IMR-90 (cell line): ENCODE results near the gene KAT6B. TPM values are rescaled to one million over a fixed set of nuclear protein-coding genes. Genes with fewer than 3 reads are reported as not detected.

ENCODE experiments used
- ATAC-seq: fragments of 200-7000 bp; cut with Tn5 transposase; 2 replicates; pipeline ENCODE4 v1.9.1; 2020; ENCODE audit warnings: low read depth, mild to moderate bottlenecking, moderate library complexity
- BruUV-seq: library from RNA; stranded (reverse); fragments of 400-500 nt; replicated peaks from 2 replicates; lab custom pipeline; 2021; lab: Mats Ljungman, UMichigan
- CTCF ChIA-PET: fragments of 300-600 bp; formaldehyde crosslinking; extraction: SDS; loops from one replicate; lab custom pipeline; 2021; ENCODE audit warnings: antibody characterized with exemption; lab: Yijun Ruan, JAX
- POLR2A ChIA-PET: fragments of 300-600 bp; sonication (Branson Sonifier 250); formaldehyde crosslinking; loops from one replicate; lab custom pipeline; 2022; ENCODE audit warnings: antibody characterized with exemption; ENCODE audit not compliant: unreplicated experiment; lab: Charles Lee
- DNase-seq: peaks from one replicate; pipeline ENCODE4 v3.0.0; 2013
- H2AFZ ChIP-seq: replicated peaks from 2 replicates; pipeline ENCODE3; 2013; ENCODE audit warnings: low read length, mild to moderate bottlenecking; ENCODE audit not compliant: poor library complexity
- H2AK5ac ChIP-seq: 2 replicates; pipeline ENCODE4 v1.6.1; 2013; ENCODE audit warnings: low read depth, low read length, inconsistent platforms
- H2AK9ac ChIP-seq: replicated peaks from 2 replicates; pipeline ENCODE3; 2013; ENCODE audit warnings: mild to moderate bottlenecking, low read depth, low read length, moderate library complexity; ENCODE audit not compliant: poor library complexity
- H2BK120ac ChIP-seq: 2 replicates; pipeline ENCODE4 v1.6.1; 2013; ENCODE audit warnings: low read depth, low read length, inconsistent platforms
- H2BK15ac ChIP-seq: 3 replicates; pipeline ENCODE4 v1.6.1; 2013; ENCODE audit warnings: low read depth, low read length, inconsistent platforms
- H2BK20ac ChIP-seq: 2 replicates; pipeline ENCODE4 v1.6.1; 2013; ENCODE audit warnings: low read depth, mild to moderate bottlenecking, inconsistent platforms, low read length, moderate library complexity
- H2BK5ac ChIP-seq: 2 replicates; pipeline ENCODE4 v1.6.1; 2013; ENCODE audit warnings: mild to moderate bottlenecking, low read depth, low read length, inconsistent platforms; ENCODE audit not compliant: poor library complexity, severe bottlenecking
- H3K14ac ChIP-seq: replicated peaks from 2 replicates; pipeline ENCODE4 v1.6.1; 2013; ENCODE audit warnings: low read depth, low read length, inconsistent platforms
- H3K18ac ChIP-seq: 2 replicates; pipeline ENCODE4 v1.6.1; 2013; ENCODE audit warnings: low read depth, low read length, control low read depth
- H3K23ac ChIP-seq: 2 replicates; pipeline ENCODE4 v1.6.1; 2013; ENCODE audit warnings: low read depth, low read length, inconsistent platforms
- H3K27ac ChIP-seq: 2 replicates; pipeline ENCODE4 v1.5.1; 2013; ENCODE audit warnings: mild to moderate bottlenecking, control low read depth, low read length; ENCODE audit not compliant: insufficient read depth
- H3K27me3 ChIP-seq: 2 replicates; pipeline ENCODE4 v1.6.1; 2013; ENCODE audit warnings: low read length; ENCODE audit not compliant: control insufficient read depth, insufficient read depth
- H3K36me3 ChIP-seq: 2 replicates; pipeline ENCODE4 v1.6.1; 2013; ENCODE audit warnings: low read length, mixed read lengths; ENCODE audit not compliant: control insufficient read depth, insufficient read depth
- H3K4ac ChIP-seq: 2 replicates; pipeline ENCODE4 v1.6.1; 2013; ENCODE audit warnings: low read depth, low read length, inconsistent platforms
- H3K4me1 ChIP-seq: 2 replicates; pipeline ENCODE4 v1.6.1; 2013; ENCODE audit warnings: low read length, mixed read lengths; ENCODE audit not compliant: control insufficient read depth, insufficient read depth
- H3K4me2 ChIP-seq: 2 replicates; pipeline ENCODE4 v1.6.1; 2013; ENCODE audit warnings: low read depth, mild to moderate bottlenecking, control low read depth, low read length, moderate library complexity
- H3K4me3 ChIP-seq: 2 replicates; pipeline ENCODE4 v1.5.1; 2013; ENCODE audit warnings: low read depth, mild to moderate bottlenecking, control low read depth, low read length, moderate library complexity; ENCODE audit not compliant: insufficient read depth
- H3K56ac ChIP-seq: 2 replicates; pipeline ENCODE4 v1.6.1; 2013; ENCODE audit warnings: low read length, inconsistent platforms; ENCODE audit not compliant: insufficient read depth; ENCODE audit errors: extremely low read depth
- H3K79me1 ChIP-seq, 2 experiments: 2 replicates each; pipeline ENCODE4 v1.6.1; 2013; ENCODE audit warnings: low read length in 2 of 2, inconsistent platforms in 1 of 2, low read depth in 1 of 2
- H3K9ac ChIP-seq: 2 replicates; pipeline ENCODE4 v1.6.1; 2013; ENCODE audit warnings: low read depth, low read length, control low read depth
- H3K9me1 ChIP-seq: 2 replicates; pipeline ENCODE4 v1.6.1; 2013; ENCODE audit warnings: low read length, inconsistent platforms; ENCODE audit not compliant: insufficient read depth
- H3K9me3 ChIP-seq: 2 replicates; pipeline ENCODE4 v1.6.1; 2013; ENCODE audit warnings: low read length; ENCODE audit not compliant: control insufficient read depth, insufficient read depth
- H4K20me1 ChIP-seq: 2 replicates; pipeline ENCODE4 v1.6.1; 2013; ENCODE audit warnings: low read length, inconsistent platforms; ENCODE audit not compliant: insufficient read depth
- H4K5ac ChIP-seq: 2 replicates; pipeline ENCODE4 v1.6.1; 2013; ENCODE audit warnings: mild to moderate bottlenecking, low read depth, low read length, control low read depth
- H4K8ac ChIP-seq, 2 experiments: 2 replicates each; pipeline ENCODE4 v1.6.1; 2013; ENCODE audit warnings: low read depth in 2 of 2, low read length in 2 of 2, control low read depth in 1 of 2, inconsistent platforms in 1 of 2
- H4K91ac ChIP-seq: 2 replicates; pipeline ENCODE4 v1.6.1; 2013; ENCODE audit warnings: low read depth, low read length, inconsistent platforms; ENCODE audit not compliant: insufficient read depth
- CEBPB ChIP-seq: IDR thresholded peaks from 2 replicates; pipeline ENCODE4 v1.6.1; 2012; ENCODE audit warnings: low read depth, low read length, improper control_type of control experiment
- ELK1 ChIP-seq: fragments of 150-350 bp; IDR thresholded peaks from 2 replicates; pipeline ENCODE4 v1.6.1; 2016; ENCODE audit warnings: low read depth, mild to moderate bottlenecking, low read length, moderate library complexity, borderline replicate concordance
- USF2 ChIP-seq: fragments of 150-350 bp; IDR thresholded peaks from 2 replicates; pipeline ENCODE4 v1.6.1; 2017; ENCODE audit warnings: mild to moderate bottlenecking, antibody characterized with exemption, low read length, low read depth
- WGBS, 2 experiments: methylation state at CpG; one replicate each; pipeline versions ENCODE4 v1.1.5 to v1.1.7; 2013; ENCODE audit warnings: missing lambda C conversion rate in 2 of 2; ENCODE audit not compliant: insufficient read length in 1 of 2; ENCODE audit errors: extremely low coverage in 2 of 2; 5-methylcytosine and 5-hydroxymethylcytosine counted together
- dilution Hi-C: fragments of 300-500 bp; cut with HindIII; formaldehyde crosslinking; loops from one replicate; pipeline ENCODE4 v1.14.3; 2018; ENCODE audit warnings: low sequenced_read_pairs; ENCODE audit not compliant: unreplicated experiment
- in situ Hi-C: fragments of 300-500 bp; cut with MboI; formaldehyde crosslinking; loops from 3 replicates; pipeline ENCODE4 v1.14.3; 2019; ENCODE audit warnings: low sequenced_read_pairs, inconsistent platforms, mixed read lengths
- intact Hi-C: fragments of 100-400 bp; cut with micrococcal nuclease; formaldehyde crosslinking; loops from 2 replicates; pipeline ENCODE4 v1.10.0; 2022
- polyA plus RNA-seq, 3 experiments: library from polyadenylated mRNA; depleted of rRNA; stranded (reverse); fragments of >200 nt; gene quantifications; 2 replicates each; pipeline ENCODE4 v1.2.3, GENCODE V29; 2012; ENCODE audit warnings: low replicate concordance in 1 of 3
- total RNA-seq: library from RNA; depleted of rRNA; stranded (reverse); fragments of >200 nt; gene quantifications from 2 replicates; pipeline ENCODE4 v1.2.3, GENCODE V29; 2012

The KAT6B gene
- total and polyA plus RNA-seq, 2 of the 4 experiments (the other 2 are of a cell fraction): 8.8 to 28.1 TPM

GRCh38 chr10:75034714-75035258 lies 208.4 kb downstream of the KAT6B start:
- no peak overlapping the region for H3K4me3 ChIP-seq
- no peak overlapping the region for H3K27ac ChIP-seq
- ChIA-PET CTCF (no interaction called here), POLR2A (no interaction called here)
- H3K9me1 ChIP-seq: peaks cover 9% of the 10 kb centered on the region
- no peak overlapping the region for H3K4me2 ChIP-seq
- no peak overlapping the region for H3K23ac ChIP-seq
- peaks cover 12% of the 10 kb centered on the region for H3K36me3 ChIP-seq
- no peak overlapping the region for H4K91ac ChIP-seq
- no peak overlapping the region for H2BK120ac ChIP-seq
- no peak overlapping the region for H4K5ac ChIP-seq
- no peak overlapping the region for H2BK15ac ChIP-seq
- H3K18ac ChIP-seq: no peak overlapping the region
- H4K20me1 ChIP-seq: no peaks in the 10 kb centered on the region
- ATAC-seq (no peak), DNase-seq (no peak)
- peaks cover 7 to 10% of the 10 kb centered on the region in 2 experiments; a peak in 3 of 4 replicates for H3K79me1 ChIP-seq
- no peak overlapping the region for H3K56ac ChIP-seq
- no peak overlapping the region for H2BK20ac ChIP-seq
- intact Hi-C loops: no loop called here
- H3K4ac ChIP-seq: no peak overlapping the region
- TF ChIP-seq ELK1: no peak
- no peak for TF ChIP-seq CEBPB
- TF ChIP-seq USF2: no peak
- in situ Hi-C loops: no loop called here
- no TSS peak for BruUV-seq
- dilution Hi-C loops: no loop called here
- H3K27me3 ChIP-seq: no peaks in the 10 kb centered on the region
- H3K9ac ChIP-seq: no peak overlapping the region
- H2BK5ac ChIP-seq: no peak overlapping the region
- H2AK9ac ChIP-seq: no peak overlapping the region
- H2AFZ ChIP-seq: no peak overlapping the region
- H3K9me3 ChIP-seq: no peaks in the 10 kb centered on the region
- 72% methylated on average over 8 of the region's 14 CpGs; no CpG with 5 or more reads in 1 of the 2 experiments for WGBS, 2 experiments
- H4K8ac ChIP-seq: no peak overlapping the region
- H3K14ac ChIP-seq: no peak overlapping the region
- H3K4me1 ChIP-seq: peaks cover 8% of the 10 kb centered on the region
- H2AK5ac ChIP-seq: no peak overlapping the region
